Gastroesophageal sphincter (tissue), 3 donors: Measurements from ENCODE around the gene AHR.

Experiments used
- POLR2A ChIP-seq, 2 donors: fragments of 450-650 bp; IDR thresholded peaks; one replicate each; pipeline ENCODE4 v1.6.1; 2017; ENCODE audit warnings: antibody characterized with exemption in 2 of 2, mild to moderate bottlenecking in 2 of 2, moderate library complexity in 1 of 2
- POLR2AphosphoS5 ChIP-seq: sonication (generic); formaldehyde crosslinking; IDR thresholded peaks from one replicate; pipeline ENCODE4 v1.6.1; 2017; ENCODE audit warnings: antibody characterized with exemption
- TF ChIP-seq, protein P1 (sequence below), 4 experiments: fragments of 200-600 bp in 2 of 4; fragments of 450-650 bp in 2 of 4; sonication (generic) in 1 of 4; IDR thresholded peaks; one replicate each; pipeline ENCODE4 v1.5.1; 2017 to 2019; ENCODE audit warnings: antibody characterized with exemption in 4 of 4, mild to moderate bottlenecking in 2 of 4, moderate library complexity in 2 of 4

- TF ChIP-seq, protein P1, sequence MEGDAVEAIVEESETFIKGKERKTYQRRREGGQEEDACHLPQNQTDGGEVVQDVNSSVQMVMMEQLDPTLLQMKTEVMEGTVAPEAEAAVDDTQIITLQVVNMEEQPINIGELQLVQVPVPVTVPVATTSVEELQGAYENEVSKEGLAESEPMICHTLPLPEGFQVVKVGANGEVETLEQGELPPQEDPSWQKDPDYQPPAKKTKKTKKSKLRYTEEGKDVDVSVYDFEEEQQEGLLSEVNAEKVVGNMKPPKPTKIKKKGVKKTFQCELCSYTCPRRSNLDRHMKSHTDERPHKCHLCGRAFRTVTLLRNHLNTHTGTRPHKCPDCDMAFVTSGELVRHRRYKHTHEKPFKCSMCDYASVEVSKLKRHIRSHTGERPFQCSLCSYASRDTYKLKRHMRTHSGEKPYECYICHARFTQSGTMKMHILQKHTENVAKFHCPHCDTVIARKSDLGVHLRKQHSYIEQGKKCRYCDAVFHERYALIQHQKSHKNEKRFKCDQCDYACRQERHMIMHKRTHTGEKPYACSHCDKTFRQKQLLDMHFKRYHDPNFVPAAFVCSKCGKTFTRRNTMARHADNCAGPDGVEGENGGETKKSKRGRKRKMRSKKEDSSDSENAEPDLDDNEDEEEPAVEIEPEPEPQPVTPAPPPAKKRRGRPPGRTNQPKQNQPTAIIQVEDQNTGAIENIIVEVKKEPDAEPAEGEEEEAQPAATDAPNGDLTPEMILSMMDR (IDR thresholded peaks at IDR 0.05) = no peak
- TF ChIP-seq POLR2A (IDR thresholded peaks at IDR 0.05) (no peak), POLR2AphosphoS5 (no peak)
Measured at GRCh38 chr7:17300437-17300836, 2.0 kb downstream of the AHR start.
